K562 (cell line): ENCODE results near the gene ATXN7L1. TPM values are rescaled to one million over a fixed set of nuclear protein-coding genes. Genes with fewer than 3 reads are reported as not detected.

Source experiments
- ATAC-seq: fragments of 200-7000 bp; cut with Tn5 transposase; 3 replicates; pipeline ENCODE4 v1.9.1; 2020; ENCODE audit warnings: moderate library complexity
- BruUV-seq: library from RNA; stranded (reverse); fragments of 400-500 nt; replicated peaks from 2 replicates; lab custom pipeline; 2021; lab: Mats Ljungman, UMichigan
- CTCF ChIA-PET: fragments of 300-600 bp; formaldehyde crosslinking; extraction: SDS; loops from one replicate; lab custom pipeline; 2021; ENCODE audit warnings: low intra/inter-chr PET ratio; lab: Yijun Ruan, JAX
- POLR2A ChIA-PET: fragments of 300-600, 350-650 bp; sonication (Branson Sonifier 250); formaldehyde crosslinking; extraction: SDS; loops from one replicate; lab custom pipeline; 2021; ENCODE audit warnings: antibody characterized with exemption, inconsistent platforms; lab: Yijun Ruan, JAX
- DNase-seq, 4 experiments: peaks; one replicate each; pipeline versions ENCODE4 v3.0.0 to v3.0.0-alpha.2; 2011 to 2018; ENCODE audit warnings: low spot score in 3 of 4, mixed read lengths in 3 of 4; ENCODE audit errors: extremely low read depth in 1 of 4
- FAIRE-seq: peaks from 2 replicates; lab custom pipeline; 2011; peaks lifted over from hg19 to GRCh38; lab: Jason Lieb, UNC
- H2AFZ ChIP-seq: 2 replicates; pipeline ENCODE4 v1.6.0; 2011; ENCODE audit warnings: low read depth, low read length, control low read depth, inconsistent platforms
- H3K27ac ChIP-seq: fragments of 200-600 bp; 3 replicates; pipeline ENCODE4 v1.8.0; 2011; ENCODE audit warnings: low read depth, mild to moderate bottlenecking, control low read depth, inconsistent platforms, low read length, moderate library complexity, mixed read lengths; ENCODE audit errors: extremely low read depth
- H3K27me3 ChIP-seq, 2 experiments: fragments of 300-600 bp in 1 of 2; 2 replicates in 1 of 2; 3 replicates in 1 of 2; pipeline versions ENCODE4 v1.6.0 to v1.8.0; 2011; ENCODE audit warnings: inconsistent platforms in 2 of 2, low read length in 2 of 2, mild to moderate bottlenecking in 1 of 2, mixed read lengths in 1 of 2, moderate library complexity in 1 of 2; ENCODE audit not compliant: control insufficient read depth in 2 of 2, insufficient read depth in 2 of 2
- H3K36me3 ChIP-seq: fragments of 300-600 bp; 3 replicates; pipeline ENCODE4 v1.8.0; 2011; ENCODE audit warnings: mild to moderate bottlenecking, low read length, inconsistent platforms; ENCODE audit not compliant: control insufficient read depth, insufficient read depth
- H3K4me1 ChIP-seq, 2 experiments: fragments of 200-600 bp in 1 of 2; replicated peaks in 1 of 2; 2 replicates in 1 of 2; 3 replicates in 1 of 2; pipeline versions ENCODE4 v1.5.1 to v1.8.0; 2011; ENCODE audit warnings: inconsistent platforms in 2 of 2, low read length in 2 of 2, mild to moderate bottlenecking in 1 of 2, mixed read lengths in 1 of 2, moderate library complexity in 1 of 2; ENCODE audit not compliant: control insufficient read depth in 2 of 2, insufficient read depth in 2 of 2
- H3K4me2 ChIP-seq: 2 replicates; pipeline ENCODE4 v1.6.1; 2011; ENCODE audit warnings: low read length, control low read depth, inconsistent platforms, mixed read lengths; ENCODE audit not compliant: insufficient read depth
- H3K4me3 ChIP-seq: fragments of 200-600 bp; sonication (generic), shearing (Covaris generic); 2 replicates; pipeline ENCODE4 v1.5.1; 2016; ENCODE audit warnings: control low read depth, inconsistent platforms
- H3K79me2 ChIP-seq: fragments of 200-600 bp; 3 replicates; pipeline ENCODE4 v1.8.0; 2011; ENCODE audit warnings: low read length, inconsistent platforms; ENCODE audit not compliant: control insufficient read depth, insufficient read depth
- H3K9ac ChIP-seq, 2 experiments: 2 replicates each; pipeline versions ENCODE4 v1.6.0 to v1.6.1; 2011; ENCODE audit warnings: low read depth in 2 of 2, low read length in 2 of 2, control low read depth in 1 of 2, inconsistent platforms in 1 of 2, mild to moderate bottlenecking in 1 of 2, mixed read lengths in 1 of 2; ENCODE audit not compliant: insufficient read depth in 1 of 2
- H3K9me1 ChIP-seq: one replicate; pipeline ENCODE4 v1.6.0; 2011; ENCODE audit warnings: inconsistent platforms, mild to moderate bottlenecking, low read length, moderate library complexity; ENCODE audit not compliant: control insufficient read depth, insufficient read depth
- H3K9me3 ChIP-seq: replicated peaks from 2 replicates; pipeline ENCODE4 v1.5.1; 2011; ENCODE audit warnings: low read depth, low read length, inconsistent platforms; ENCODE audit not compliant: control insufficient read depth, insufficient read depth
- H4K20me1 ChIP-seq: replicated peaks from 2 replicates; pipeline ENCODE4 v1.6.1; 2011; ENCODE audit warnings: low read length, inconsistent platforms, mixed read lengths; ENCODE audit not compliant: control insufficient read depth, insufficient read depth
- ADNP ChIP-seq: fragments of 200-800 bp; sonication (Bioruptor generic); IDR thresholded peaks from 2 replicates; pipeline ENCODE4 v1.6.1; 2016; ENCODE audit warnings: missing genetic modification characterization, missing compliant biosample characterization
- ARID1B ChIP-seq: fragments of 450-650 bp; IDR thresholded peaks from 2 replicates; pipeline ENCODE4 v1.6.1; 2016; ENCODE audit warnings: antibody characterized with exemption, mild to moderate bottlenecking, inconsistent platforms
- CHD2 ChIP-seq: IDR thresholded peaks from 2 replicates; pipeline ENCODE4 v1.6.1; 2011; ENCODE audit warnings: low read depth, low read length
- EP300 ChIP-seq: IDR thresholded peaks from 2 replicates; pipeline ENCODE4 v1.6.1; 2012; ENCODE audit warnings: low read length, improper control_type of control experiment
- FUS ChIP-seq: fragments of 200-400 bp; formaldehyde crosslinking; optimal IDR thresholded peaks from 2 replicates; pipeline ENCODE3; 2017; ENCODE audit warnings: low read depth, low read length
- GATAD2B ChIP-seq: fragments of 450-650 bp; IDR thresholded peaks from 2 replicates; pipeline ENCODE4 v1.6.1; 2017; ENCODE audit warnings: mild to moderate bottlenecking, borderline replicate concordance
- MTF1 ChIP-seq: fragments of 250-450 bp; sonication (Bioruptor Pico); IDR thresholded peaks from 2 replicates; pipeline ENCODE4 v1.9.0; 2021; ENCODE audit warnings: moderate library complexity, mild to moderate bottlenecking, inconsistent platforms, borderline replicate concordance
- NCOR1 ChIP-seq: fragments of 450-650 bp; IDR thresholded peaks from 2 replicates; pipeline ENCODE4 v1.6.1; 2016; ENCODE audit warnings: mild to moderate bottlenecking, moderate library complexity
- POLR2H ChIP-seq: IDR thresholded peaks from 2 replicates; pipeline ENCODE4 v1.6.1; 2016; ENCODE audit warnings: missing genetic modification characterization, low read depth, mild to moderate bottlenecking, control low read depth, missing compliant biosample characterization, moderate library complexity
- PTTG1 ChIP-seq: fragments of 450-650 bp; IDR thresholded peaks from 2 replicates; pipeline ENCODE4 v1.6.1; 2016; ENCODE audit warnings: low read depth, mild to moderate bottlenecking, missing genetic modification characterization, missing compliant biosample characterization
- TAF1 ChIP-seq: IDR thresholded peaks from 2 replicates; pipeline ENCODE4 v1.6.1; 2011; ENCODE audit warnings: mild to moderate bottlenecking, low read length, moderate library complexity; ENCODE audit not compliant: insufficient read depth, control insufficient read depth, severe bottlenecking; ENCODE audit errors: extremely low read depth
- TARDBP ChIP-seq: fragments of 450-650 bp; IDR thresholded peaks from 2 replicates; pipeline ENCODE4 v1.6.1; 2016
- ZNF253 ChIP-seq: fragments of 250-450 bp; sonication (Bioruptor Pico); conservative IDR thresholded peaks from 2 replicates; pipeline ENCODE4 v1.6.1; 2021; ENCODE audit warnings: mild to moderate bottlenecking
- WGBS: fragments of 100-300 bp; shearing (Covaris generic); methylation state at CpG from one replicate; pipeline ENCODE4 v1.1.6; 2016; ENCODE audit warnings: low coverage, mixed read lengths; ENCODE audit not compliant: insufficient coverage; ENCODE audit errors: missing lambda C conversion rate; 5-methylcytosine and 5-hydroxymethylcytosine counted together
- in situ Hi-C: fragments of 300-500 bp; cut with MboI; formaldehyde crosslinking; loops from 4 replicates; pipeline ENCODE4 v1.15.0; 2018; ENCODE audit warnings: inconsistent platforms, mixed read lengths
- intact Hi-C: fragments of 100-400 bp; cut with micrococcal nuclease; formaldehyde crosslinking; loops from 2 replicates; pipeline ENCODE4 v1.14.2; 2022
- polyA plus RNA-seq, 8 experiments: library from polyadenylated mRNA; depleted of rRNA in 4 of 8; stranded (reverse) in 5 of 8; unstranded in 3 of 8; fragments of >200 nt; fragmentation: Nextera tagmentation in 2 of 8; fragmentation: Illumina TruSeq in 1 of 8; extraction: Ambion mirVana in 2 of 8; extraction: Trizol in 1 of 8; gene quantifications; 2 replicates each; pipeline versions ENCODE4 v1.2.1 to v1.2.3, GENCODE V29; 2011 to 2014; ENCODE audit warnings: inconsistent platforms in 1 of 8, missing spikeins in 1 of 8
- total RNA-seq, 7 experiments: library from RNA; depleted of rRNA in 6 of 7; stranded (reverse); fragments of >200 nt in 6 of 7; fragmentation: Illumina TruSeq in 2 of 7; extraction: Trizol in 2 of 7; gene quantifications; 2 replicates each; pipeline versions ENCODE4 v1.2.1 to v1.2.3, GENCODE V29; 2011 to 2021; ENCODE audit warnings: low replicate concordance in 1 of 7
- TF ChIP-seq, protein P1 (sequence below): sonication (generic); formaldehyde crosslinking; IDR thresholded peaks from 2 replicates; pipeline ENCODE4 v1.9.0; 2022; ENCODE audit warnings: mild to moderate bottlenecking, missing genetic modification reagents
- TF ChIP-seq, protein P2 (sequence below): fragments of 250-450 bp; sonication (Bioruptor Pico); IDR thresholded peaks from 2 replicates; pipeline ENCODE4 v1.5.0; 2021; ENCODE audit warnings: mild to moderate bottlenecking, moderate library complexity
- TF ChIP-seq, protein P3 (sequence below): sonication (generic); formaldehyde crosslinking; IDR thresholded peaks from 2 replicates; pipeline ENCODE4 v1.8.1; 2023; ENCODE audit warnings: mild to moderate bottlenecking, missing genetic modification reagents, moderate library complexity

ATXN7L1 gene
- total and polyA plus RNA-seq, 9 of the 15 experiments (the other 6 are each of a cell fraction or from before 2014, with no cell fraction given), result 6.6 to 13.7 (median 10.7) TPM

DNA sequence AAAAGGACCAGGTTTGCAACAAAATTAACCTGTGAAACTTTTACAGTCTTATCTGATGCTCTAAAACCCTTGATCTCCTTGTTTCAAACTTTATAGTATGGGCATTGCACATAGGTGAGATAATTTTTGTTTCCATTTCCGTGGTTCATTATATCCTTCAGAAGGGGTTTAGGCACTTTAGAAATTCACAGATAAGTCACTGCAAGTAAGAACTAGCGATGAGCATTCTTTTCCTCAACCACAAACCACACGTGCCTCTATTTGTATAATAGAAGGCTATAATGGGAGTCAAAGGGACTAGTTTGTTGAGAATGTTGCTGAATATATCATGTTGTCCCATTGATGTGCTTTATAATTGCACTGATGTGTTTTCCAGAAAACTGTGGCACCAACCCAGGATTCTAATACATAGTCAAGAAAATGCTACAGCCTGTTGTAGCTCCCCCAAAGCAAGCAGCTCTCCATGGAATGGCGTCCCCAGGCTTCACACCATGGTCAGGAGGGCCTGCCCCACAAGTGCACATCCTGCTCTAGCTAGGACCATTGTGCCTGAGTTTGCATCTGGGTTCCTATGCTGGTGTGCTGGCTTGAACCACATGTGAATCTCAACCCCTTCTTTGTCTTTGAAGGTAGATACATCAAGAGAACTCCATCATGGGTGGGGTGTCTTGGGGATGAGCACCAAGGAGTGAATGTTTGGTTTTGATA is 14.0 kb upstream of the ATXN7L1 start:
- BruUV-seq, result no TSS peak
- H3K27me3 ChIP-seq, result peaks cover 22 to 35% of the 10 kb centered on the region in 2 experiments
- DNase-seq (no peak), FAIRE-seq (no peak), ATAC-seq (no peak)
- POLR2A ChIA-PET, result interaction anchor here (2.3 kb wide), 1 partner anchor 10 kb away, joined by 6 read pairs; no protein-coding TSS in a partner anchor
- H4K20me1 ChIP-seq, result no peaks in the 10 kb centered on the region
- H3K4me3 ChIP-seq, result no peak overlapping the region
- CTCF ChIA-PET, result no interaction called here
- no peaks in the 10 kb centered on the region for H3K9me1 ChIP-seq
- no peak overlapping the region for H2AFZ ChIP-seq
- TF ChIP-seq TAF1, result no peak
- TF ChIP-seq, protein P1, sequence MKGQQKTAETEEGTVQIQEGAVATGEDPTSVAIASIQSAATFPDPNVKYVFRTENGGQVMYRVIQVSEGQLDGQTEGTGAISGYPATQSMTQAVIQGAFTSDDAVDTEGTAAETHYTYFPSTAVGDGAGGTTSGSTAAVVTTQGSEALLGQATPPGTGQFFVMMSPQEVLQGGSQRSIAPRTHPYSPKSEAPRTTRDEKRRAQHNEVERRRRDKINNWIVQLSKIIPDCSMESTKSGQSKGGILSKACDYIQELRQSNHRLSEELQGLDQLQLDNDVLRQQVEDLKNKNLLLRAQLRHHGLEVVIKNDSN, result no peak
- TF ChIP-seq ZNF253, result no peak
- TF ChIP-seq, protein P2, sequence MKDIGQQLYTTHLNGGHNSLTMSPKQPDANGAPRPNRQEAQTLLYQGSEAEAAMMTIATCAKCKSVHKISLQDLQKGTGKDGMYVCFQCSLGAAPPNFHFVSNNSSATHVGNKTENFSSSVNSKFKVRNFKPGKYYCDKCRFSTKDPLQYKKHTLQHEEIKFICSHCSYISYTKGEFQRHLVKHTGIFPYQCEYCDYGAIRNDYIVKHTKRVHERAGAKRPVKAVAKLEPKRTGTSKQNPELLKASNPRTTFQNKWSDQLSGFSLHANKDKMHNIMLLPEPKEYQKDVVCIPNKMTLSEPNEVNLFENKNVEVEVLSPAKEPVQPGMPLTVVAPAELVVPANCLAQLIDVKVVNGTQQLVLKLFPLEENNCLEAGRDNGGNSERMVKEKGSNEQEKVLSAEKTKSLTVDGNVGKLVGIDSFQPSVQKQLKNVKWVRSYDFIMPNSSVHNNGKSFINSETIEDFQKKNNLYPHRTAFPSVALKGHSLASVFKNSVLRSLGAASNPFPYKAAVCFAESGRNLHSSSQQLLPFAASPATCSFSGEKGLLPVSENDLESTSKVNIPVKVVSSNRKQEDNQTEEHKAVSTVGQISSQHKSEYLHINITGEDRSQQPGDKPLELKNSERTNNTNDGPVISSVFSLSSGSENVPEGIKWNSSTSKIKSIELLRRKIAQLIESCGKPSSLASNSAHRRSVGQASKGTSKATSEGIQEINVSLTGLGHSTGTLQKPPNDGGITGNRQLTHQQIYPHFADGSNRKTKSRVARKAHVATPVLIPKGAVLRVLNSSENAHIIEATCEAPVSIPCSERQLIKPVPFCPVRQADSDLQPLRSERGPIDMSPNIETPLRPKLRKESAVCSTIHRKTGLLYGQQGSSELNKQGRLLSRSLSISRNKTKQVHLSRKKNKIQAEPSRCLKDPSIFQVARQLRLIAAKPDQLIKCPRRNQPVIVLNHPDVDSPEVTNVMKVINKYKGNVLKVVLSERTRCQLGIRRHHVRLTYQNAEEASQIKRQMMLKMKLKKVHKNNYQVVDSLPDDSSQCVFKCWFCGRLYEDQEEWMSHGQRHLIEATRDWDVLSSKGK, result no peak
- TF ChIP-seq TARDBP, result no peak
- TF ChIP-seq, protein P3, sequence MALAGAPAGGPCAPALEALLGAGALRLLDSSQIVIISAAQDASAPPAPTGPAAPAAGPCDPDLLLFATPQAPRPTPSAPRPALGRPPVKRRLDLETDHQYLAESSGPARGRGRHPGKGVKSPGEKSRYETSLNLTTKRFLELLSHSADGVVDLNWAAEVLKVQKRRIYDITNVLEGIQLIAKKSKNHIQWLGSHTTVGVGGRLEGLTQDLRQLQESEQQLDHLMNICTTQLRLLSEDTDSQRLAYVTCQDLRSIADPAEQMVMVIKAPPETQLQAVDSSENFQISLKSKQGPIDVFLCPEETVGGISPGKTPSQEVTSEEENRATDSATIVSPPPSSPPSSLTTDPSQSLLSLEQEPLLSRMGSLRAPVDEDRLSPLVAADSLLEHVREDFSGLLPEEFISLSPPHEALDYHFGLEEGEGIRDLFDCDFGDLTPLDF (CRISPR knock-in tag), result no peak
- TF ChIP-seq PTTG1 (tag), result no peak
- no peak for TF ChIP-seq GATAD2B
- no peak for TF ChIP-seq ARID1B
- TF ChIP-seq NCOR1, result no peak
- no peak for TF ChIP-seq POLR2H
- no peak for TF ChIP-seq EP300
- no peak for TF ChIP-seq CHD2
- no peak for TF ChIP-seq FUS
- TF ChIP-seq MTF1 (CRISPR knock-in tag), result no peak
- no peak for TF ChIP-seq ADNP (tag)
- no peaks in the 10 kb centered on the region for H3K79me2 ChIP-seq
- no peak overlapping the region for H3K4me2 ChIP-seq
- in situ Hi-C loops (no loop called here), intact Hi-C loops (no loop called here)
- H3K9ac ChIP-seq, result no peak overlapping the region
- H3K27ac ChIP-seq, result no peak overlapping the region
- no peaks in the 10 kb centered on the region for H3K4me1 ChIP-seq
- under 1% methylated on average over 4 of the region's 4 CpGs for WGBS
- H3K36me3 ChIP-seq, result no peaks in the 10 kb centered on the region
- H3K9me3 ChIP-seq, result no peaks in the 10 kb centered on the region
